HFFc6 (cell line): ENCODE measurements around the gene IRF3. TPM values are rescaled to one million over a fixed set of nuclear protein-coding genes. Genes with fewer than 3 reads are reported as not detected.

Source experiments
- DNase-seq: peaks from one replicate; pipeline ENCODE4 v3.0.0-alpha.2; 2018
- H3K27ac Mint-ChIP-seq: 2 replicates; pipeline ENCODE4 v1.8.0; 2020; ENCODE audit warnings: mild to moderate bottlenecking, mixed read lengths
- H3K27me3 Mint-ChIP-seq: 2 replicates; pipeline ENCODE4 v1.8.0; 2021; ENCODE audit warnings: mild to moderate bottlenecking, moderate library complexity, mixed read lengths; ENCODE audit not compliant: insufficient read depth
- H3K36me3 Mint-ChIP-seq: 2 replicates; pipeline ENCODE4 v1.8.0; 2021; ENCODE audit warnings: low read depth, mixed read lengths
- H3K4me1 Mint-ChIP-seq: 2 replicates; pipeline ENCODE4 v1.8.0; 2020; ENCODE audit warnings: low read depth, mixed read lengths
- H3K4me3 Mint-ChIP-seq: 2 replicates; pipeline ENCODE4 v1.8.0; 2020; ENCODE audit warnings: mild to moderate bottlenecking, moderate library complexity, mixed read lengths
- H3K9me3 Mint-ChIP-seq: 2 replicates; pipeline ENCODE4 v1.8.0; 2020; ENCODE audit warnings: mild to moderate bottlenecking, mixed read lengths
- CTCF ChIP-seq: fragments of 200-600 bp; sonication (generic); IDR thresholded peaks from 2 replicates; pipeline ENCODE4 v1.5.0; 2021; ENCODE audit warnings: antibody characterized with exemption, mild to moderate bottlenecking
- microRNA-seq: library from miRNA; unstranded; fragments of <30 nt; microRNA quantifications from one replicate; pipeline ENCODE4, GENCODE V29; 2019
- total RNA-seq, 6 experiments: library from RNA; stranded (reverse); fragmentation: NEBNext Ultra II Directional; extraction: Animal tissue kit (Norgen Biotek cat#: 25700); gene quantifications; 2 replicates in 1 of 6; 3 replicates in 5 of 6; pipeline ENCODE4 v1.2.3, GENCODE V29; 2021

The IRF3 gene
- total RNA-seq, 6 experiments from 2014 or later: 55.5 to 72.8 (median 58.7) TPM

- H3K36me3 Mint-ChIP-seq: peaks cover 13% of the 10 kb centered on the region; the same call in 1 of the 2 replicates
- H3K4me1 Mint-ChIP-seq: peaks cover 29% of the 10 kb centered on the region
- H3K9me3 Mint-ChIP-seq: no peaks in the 10 kb centered on the region
- DNase-seq: peak; percentile 89
- peak overlapping the region; percentile 78 for H3K4me3 Mint-ChIP-seq
- H3K27me3 Mint-ChIP-seq: peaks cover 4% of the 10 kb centered on the region
- H3K27ac Mint-ChIP-seq: peak overlapping the region; percentile 96
- TF ChIP-seq CTCF: peak; percentile 72
Measured at GRCh38 chr19:49614096-49614833, 51.4 kb downstream of the IRF3 start.

GRCh38 chr19:49613374-49613773, 52.3 kb downstream of the IRF3 start:
- DNase-seq: peak; percentile 23
- H3K27ac Mint-ChIP-seq: peak overlapping the region; percentile 96
- peak overlapping the region; percentile 78 for H3K4me3 Mint-ChIP-seq
- TF ChIP-seq CTCF: no peak
- H3K27me3 Mint-ChIP-seq: peaks cover 2% of the 10 kb centered on the region
- H3K9me3 Mint-ChIP-seq: no peaks in the 10 kb centered on the region
- H3K36me3 Mint-ChIP-seq: peaks cover 8% of the 10 kb centered on the region; the same call in 1 of the 2 replicates
- H3K4me1 Mint-ChIP-seq: peaks cover 29% of the 10 kb centered on the region

Small RNA genes within 50 kb of the gene (microRNA-seq; reads per million reads assigned to microRNA genes)
- gene MIR5088: not detected

Other genes starting within 250 kb of the IRF3 start
- gene PTH2, start 242.4 kb downstream of the IRF3 start, total RNA-seq: not detected
- not detected for gene GFY, start 240.5 kb downstream of the IRF3 start, total RNA-seq
- gene SLC17A7, start 224.3 kb downstream of the IRF3 start, total RNA-seq: under 1 TPM in 5 of 6 experiments, not detected in 1; 0.05 to 0.17 (median 0.09) TPM
- gene PIH1D1, start 214.0 kb downstream of the IRF3 start, total RNA-seq: 10 to 100 TPM; 55.8 to 65.6 (median 57.5) TPM
- 10 to 100 TPM; 13.9 to 23.0 (median 19.8) TPM for gene ALDH16A1, start 212.6 kb downstream of the IRF3 start, total RNA-seq
- gene FLT3LG, start 191.6 kb downstream of the IRF3 start, total RNA-seq: 10 to 100 TPM in 2 of 6 experiments, 1 to 10 TPM in 4; 4.9 to 12.5 (median 9.4) TPM
- 1,000 to 10,000 TPM; 2,015 to 2,373 (median 2,179) TPM for gene RPL13A, start 178.2 kb downstream of the IRF3 start, total RNA-seq
- 1,000 to 10,000 TPM; 1,343 to 1,545 (median 1,429) TPM for gene RPS11, start 169.4 kb downstream of the IRF3 start, total RNA-seq
- gene FCGRT, start 153.2 kb downstream of the IRF3 start, total RNA-seq: 10 to 100 TPM; 33.2 to 39.3 (median 37.4) TPM
- 100 to 1,000 TPM; 117 to 316 (median 287) TPM for gene RCN3, start 137.9 kb downstream of the IRF3 start, total RNA-seq
- gene NOSIP, start 85.3 kb downstream of the IRF3 start, total RNA-seq: 10 to 100 TPM; 66.0 to 79.7 (median 72.4) TPM
- gene PRRG2, start 84.5 kb downstream of the IRF3 start, total RNA-seq: under 1 TPM; 0.33 to 0.69 (median 0.42) TPM
- gene PRR12, start 74.7 kb downstream of the IRF3 start, total RNA-seq: 10 to 100 TPM; 23.3 to 26.2 (median 24.3) TPM
- gene RRAS, start 25.7 kb downstream of the IRF3 start, total RNA-seq: 100 to 1,000 TPM; 130 to 162 (median 133) TPM
- gene SCAF1, start 23.6 kb downstream of the IRF3 start, total RNA-seq: 100 to 1,000 TPM; 112 to 134 (median 121) TPM
- gene BCL2L12, start 76 bp upstream of the IRF3 start, total RNA-seq: 10 to 100 TPM; 23.9 to 34.2 (median 33.4) TPM
- gene PRMT1, start 11.4 kb upstream of the IRF3 start, total RNA-seq: 100 to 1,000 TPM; 209 to 226 (median 217) TPM
- under 1 TPM; 0.74 to 0.99 (median 0.87) TPM for gene ADM5, start 23.7 kb upstream of the IRF3 start, total RNA-seq
- gene CPT1C, start 25.3 kb upstream of the IRF3 start, total RNA-seq: 10 to 100 TPM; 32.7 to 42.6 (median 36.4) TPM
- not detected for gene TSKS, start 97.4 kb upstream of the IRF3 start, total RNA-seq
- 100 to 1,000 TPM; 145 to 177 (median 162) TPM for gene AP2A1, start 101.1 kb upstream of the IRF3 start, total RNA-seq
- gene FUZ, start 147.4 kb upstream of the IRF3 start, total RNA-seq: 10 to 100 TPM in 5 of 6 experiments, 1 to 10 TPM in 1; 9.4 to 14.2 (median 11.7) TPM
- 10 to 100 TPM; 44.5 to 50.6 (median 47.8) TPM for gene MED25, start 152.4 kb upstream of the IRF3 start, total RNA-seq
- 100 to 1,000 TPM; 157 to 176 (median 162) TPM for gene PTOV1, start 185.3 kb upstream of the IRF3 start, total RNA-seq
- gene PNKP, start 201.7 kb upstream of the IRF3 start, total RNA-seq: 10 to 100 TPM; 39.7 to 48.7 (median 47.2) TPM
- gene AKT1S1, start 211.5 kb upstream of the IRF3 start, total RNA-seq: 100 to 1,000 TPM in 5 of 6 experiments, 10 to 100 TPM in 1; 98.5 to 128 (median 104) TPM
- gene TBC1D17, start 211.8 kb upstream of the IRF3 start, total RNA-seq: 10 to 100 TPM; 42.8 to 53.3 (median 46.8) TPM
- under 1 TPM in 5 of 6 experiments, not detected in 1; 0.24 to 0.48 (median 0.41) TPM for gene IL4I1, start 231.0 kb upstream of the IRF3 start, total RNA-seq